ENCODE data around the gene RER1.
A peak's percentile ranks its signal among the peaks of the same experiment; 100 is the strongest.

Gene RER1

GRCh38 chr1:2376261-2376741, 15.3 kb upstream of the RER1 start:
- peak; percentile 20 for DNase-seq

- peak; percentile 24 for DNase-seq
Measured at GRCh38 chr1:2376931-2377672, 14.5 kb upstream of the RER1 start.

- no peak for DNase-seq
Measured at GRCh38 chr1:2377751-2378440, 13.7 kb upstream of the RER1 start.

- no peak for DNase-seq
Measured at GRCh38 chr1:2378441-2378851, 13.2 kb upstream of the RER1 start.

GRCh38 chr1:2378956-2379732, 12.5 kb upstream of the RER1 start:
- no peak for DNase-seq

- no peak for DNase-seq
Measured at GRCh38 chr1:2379733-2380404, 11.8 kb upstream of the RER1 start.

- no peak for DNase-seq
Measured at GRCh38 chr1:2380816-2381591, 10.6 kb upstream of the RER1 start.

GRCh38 chr1:2381741-2382620, 9.7 kb upstream of the RER1 start:
- peak; percentile 91 for DNase-seq

- peak; percentile 45 for DNase-seq
Measured at GRCh38 chr1:2382621-2383361, 8.8 kb upstream of the RER1 start.

- no peak for DNase-seq
Measured at GRCh38 chr1:2383576-2383975, 8.1 kb upstream of the RER1 start.

- DNase-seq = no peak
Measured at GRCh38 chr1:2384130-2384860, 7.3 kb upstream of the RER1 start.

- DNase-seq = peak; percentile 41
Measured at GRCh38 chr1:2384941-2385481, 6.6 kb upstream of the RER1 start.

- DNase-seq = no peak
Measured at GRCh38 chr1:2385606-2386280, 5.9 kb upstream of the RER1 start.

- DNase-seq = no peak
Measured at GRCh38 chr1:2386636-2387611, 4.7 kb upstream of the RER1 start.

- DNase-seq = no peak
Measured at GRCh38 chr1:2388004-2388913, 3.4 kb upstream of the RER1 start.

GRCh38 chr1:2389644-2390043, 2.0 kb upstream of the RER1 start:
- no peak for DNase-seq

All from right hindlimb (tissue), 1 donor.